ENCODE data around the gene GLYR1.

The GLYR1 gene

DNA sequence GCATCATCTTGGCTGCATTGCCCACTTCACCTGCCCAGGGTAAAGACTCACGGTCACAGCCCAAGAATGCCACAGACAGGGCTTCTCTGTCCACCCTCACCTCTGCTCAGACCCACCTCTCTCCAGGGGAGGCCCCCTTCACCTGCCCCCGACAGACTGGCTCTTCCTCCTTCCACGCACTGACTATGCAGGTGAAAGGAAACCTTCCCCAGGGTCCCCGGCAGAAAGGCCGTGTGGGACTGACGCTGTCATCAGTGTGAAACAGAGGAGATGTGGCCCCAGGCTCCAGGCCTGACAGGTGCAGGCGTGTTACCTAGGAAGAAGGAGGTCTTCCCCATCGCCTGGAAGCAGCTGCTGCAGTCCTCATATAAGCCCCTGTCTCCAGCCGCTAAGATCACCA, 35.3 kb downstream of the GLYR1 start:
- TF ChIP-seq, protein P1, sequence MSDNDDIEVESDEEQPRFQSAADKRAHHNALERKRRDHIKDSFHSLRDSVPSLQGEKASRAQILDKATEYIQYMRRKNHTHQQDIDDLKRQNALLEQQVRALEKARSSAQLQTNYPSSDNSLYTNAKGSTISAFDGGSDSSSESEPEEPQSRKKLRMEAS (IDR thresholded peaks at IDR 0.05) = no peak
- TF ChIP-seq EGR1 (IDR thresholded peaks at IDR 0.05) = no peak
- no peak for TF ChIP-seq EP300 (IDR thresholded peaks at IDR 0.05; ENCODE audit: borderline replicate concordance)
- TF ChIP-seq TAF1 (IDR thresholded peaks at IDR 0.05; ENCODE audit: low read depth) = no peak
- TF ChIP-seq, protein P2, sequence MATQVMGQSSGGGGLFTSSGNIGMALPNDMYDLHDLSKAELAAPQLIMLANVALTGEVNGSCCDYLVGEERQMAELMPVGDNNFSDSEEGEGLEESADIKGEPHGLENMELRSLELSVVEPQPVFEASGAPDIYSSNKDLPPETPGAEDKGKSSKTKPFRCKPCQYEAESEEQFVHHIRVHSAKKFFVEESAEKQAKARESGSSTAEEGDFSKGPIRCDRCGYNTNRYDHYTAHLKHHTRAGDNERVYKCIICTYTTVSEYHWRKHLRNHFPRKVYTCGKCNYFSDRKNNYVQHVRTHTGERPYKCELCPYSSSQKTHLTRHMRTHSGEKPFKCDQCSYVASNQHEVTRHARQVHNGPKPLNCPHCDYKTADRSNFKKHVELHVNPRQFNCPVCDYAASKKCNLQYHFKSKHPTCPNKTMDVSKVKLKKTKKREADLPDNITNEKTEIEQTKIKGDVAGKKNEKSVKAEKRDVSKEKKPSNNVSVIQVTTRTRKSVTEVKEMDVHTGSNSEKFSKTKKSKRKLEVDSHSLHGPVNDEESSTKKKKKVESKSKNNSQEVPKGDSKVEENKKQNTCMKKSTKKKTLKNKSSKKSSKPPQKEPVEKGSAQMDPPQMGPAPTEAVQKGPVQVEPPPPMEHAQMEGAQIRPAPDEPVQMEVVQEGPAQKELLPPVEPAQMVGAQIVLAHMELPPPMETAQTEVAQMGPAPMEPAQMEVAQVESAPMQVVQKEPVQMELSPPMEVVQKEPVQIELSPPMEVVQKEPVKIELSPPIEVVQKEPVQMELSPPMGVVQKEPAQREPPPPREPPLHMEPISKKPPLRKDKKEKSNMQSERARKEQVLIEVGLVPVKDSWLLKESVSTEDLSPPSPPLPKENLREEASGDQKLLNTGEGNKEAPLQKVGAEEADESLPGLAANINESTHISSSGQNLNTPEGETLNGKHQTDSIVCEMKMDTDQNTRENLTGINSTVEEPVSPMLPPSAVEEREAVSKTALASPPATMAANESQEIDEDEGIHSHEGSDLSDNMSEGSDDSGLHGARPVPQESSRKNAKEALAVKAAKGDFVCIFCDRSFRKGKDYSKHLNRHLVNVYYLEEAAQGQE (IDR thresholded peaks at IDR 0.05; ENCODE audit: low read depth) = no peak
- TF ChIP-seq ZBTB7A (IDR thresholded peaks at IDR 0.05; ENCODE audit: low read depth) = no peak
- TF ChIP-seq CEBPB (IDR thresholded peaks at IDR 0.05) = no peak
- no peak for TF ChIP-seq CREB1 (IDR thresholded peaks at IDR 0.05; ENCODE audit: low read depth)
- no peak for TF ChIP-seq FOXM1 (IDR thresholded peaks at IDR 0.05; ENCODE audit: borderline replicate concordance, low read depth)
- TF ChIP-seq TCF12 (IDR thresholded peaks at IDR 0.05; ENCODE audit: low read depth) = no peak
- no peak for TF ChIP-seq USF1 (IDR thresholded peaks at IDR 0.05)
- TF ChIP-seq NFIC (IDR thresholded peaks at IDR 0.05) = no peak
- no peak for TF ChIP-seq RAD21 (IDR thresholded peaks at IDR 0.05; ENCODE audit: low read depth)

GRCh38 chr16:4811242-4811641, 35.8 kb downstream of the GLYR1 start:
- TF ChIP-seq CREB1 (IDR thresholded peaks at IDR 0.05; ENCODE audit: low read depth) (no peak), YY1 (IDR thresholded peaks at IDR 0.05; ENCODE audit: low read depth) (no peak), FOXM1 (IDR thresholded peaks at IDR 0.05; ENCODE audit: borderline replicate concordance, low read depth) (no peak), RAD21 (IDR thresholded peaks at IDR 0.05; ENCODE audit: low read depth) (no peak), EGR1 (IDR thresholded peaks at IDR 0.05) (no peak), EP300 (IDR thresholded peaks at IDR 0.05; ENCODE audit: borderline replicate concordance) (no peak), TEAD4 (IDR thresholded peaks at IDR 0.05) (no peak), NFIC (IDR thresholded peaks at IDR 0.05) (no peak), CEBPB (IDR thresholded peaks at IDR 0.05) (no peak), TAF1 (IDR thresholded peaks at IDR 0.05; ENCODE audit: low read depth) (no peak), TCF12 (IDR thresholded peaks at IDR 0.05; ENCODE audit: low read depth) (no peak), ZBTB7A (IDR thresholded peaks at IDR 0.05; ENCODE audit: low read depth) (no peak)
- TF ChIP-seq, protein P1 (IDR thresholded peaks at IDR 0.05) = no peak
- TF ChIP-seq, protein P2 (IDR thresholded peaks at IDR 0.05; ENCODE audit: low read depth) = no peak

- no peak for TF ChIP-seq YY1 (IDR thresholded peaks at IDR 0.05; ENCODE audit: low read depth)
- no peak for TF ChIP-seq EP300 (IDR thresholded peaks at IDR 0.05; ENCODE audit: borderline replicate concordance)
- TF ChIP-seq, protein P2 (IDR thresholded peaks at IDR 0.05; ENCODE audit: low read depth) = no peak
- no peak for TF ChIP-seq EGR1 (IDR thresholded peaks at IDR 0.05)
- TF ChIP-seq TCF12 (IDR thresholded peaks at IDR 0.05; ENCODE audit: low read depth) = no peak
- no peak for TF ChIP-seq ZBTB7A (IDR thresholded peaks at IDR 0.05; ENCODE audit: low read depth)
- no peak for TF ChIP-seq CEBPB (IDR thresholded peaks at IDR 0.05)
- TF ChIP-seq RAD21 (IDR thresholded peaks at IDR 0.05; ENCODE audit: low read depth) = no peak
- TF ChIP-seq, protein P1 (IDR thresholded peaks at IDR 0.05) = no peak
- TF ChIP-seq FOXM1 (IDR thresholded peaks at IDR 0.05; ENCODE audit: borderline replicate concordance, low read depth) = no peak
- no peak for TF ChIP-seq CREB1 (IDR thresholded peaks at IDR 0.05; ENCODE audit: low read depth)
- no peak for TF ChIP-seq USF1 (IDR thresholded peaks at IDR 0.05)
- no peak for TF ChIP-seq TAF1 (IDR thresholded peaks at IDR 0.05; ENCODE audit: low read depth)
- no peak for TF ChIP-seq TEAD4 (IDR thresholded peaks at IDR 0.05)
- TF ChIP-seq NFIC (IDR thresholded peaks at IDR 0.05) = no peak
These were observed 40.8 kb downstream of the GLYR1 start for GRCh38 chr16:4806280-4806679.

- no peak for TF ChIP-seq CEBPB (IDR thresholded peaks at IDR 0.05)
- no peak for TF ChIP-seq EP300 (IDR thresholded peaks at IDR 0.05; ENCODE audit: borderline replicate concordance)
- no peak for TF ChIP-seq TCF12 (IDR thresholded peaks at IDR 0.05; ENCODE audit: low read depth)
- TF ChIP-seq FOXM1 (IDR thresholded peaks at IDR 0.05; ENCODE audit: borderline replicate concordance, low read depth) = no peak
- no peak for TF ChIP-seq RAD21 (IDR thresholded peaks at IDR 0.05; ENCODE audit: low read depth)
- TF ChIP-seq, protein P2 (IDR thresholded peaks at IDR 0.05; ENCODE audit: low read depth) = no peak
- TF ChIP-seq CREB1 (IDR thresholded peaks at IDR 0.05; ENCODE audit: low read depth) = no peak
- no peak for TF ChIP-seq EGR1 (IDR thresholded peaks at IDR 0.05)
- no peak for TF ChIP-seq TAF1 (IDR thresholded peaks at IDR 0.05; ENCODE audit: low read depth)
- no peak for TF ChIP-seq NFIC (IDR thresholded peaks at IDR 0.05)
- TF ChIP-seq ZBTB7A (IDR thresholded peaks at IDR 0.05; ENCODE audit: low read depth) = no peak
- no peak for TF ChIP-seq TEAD4 (IDR thresholded peaks at IDR 0.05)
- TF ChIP-seq, protein P1 (IDR thresholded peaks at IDR 0.05) = no peak
- no peak for TF ChIP-seq USF1 (IDR thresholded peaks at IDR 0.05)
These were observed 41.9 kb downstream of the GLYR1 start for GRCh38 chr16:4805231-4805630.

Data from Ishikawa (cell line).